ENCODE data around the gene GPR89A.

GPR89A gene

GRCh38 chr1:145719230-145720079 lies 111.7 kb downstream of the GPR89A start, which contains the start of gene CD160:
CD160 (plus strand) TSS chr1:145719499; CDS start chr1:145728328, 8,829 bp downstream.
- no peak for FAIRE-seq

Measured in islet of Langerhans (tissue), 1 donor.